ENCODE results near the gene SSBP4. TPM values are rescaled to one million over a fixed set of nuclear protein-coding genes. Genes with fewer than 3 reads are reported as not detected.
A peak's percentile ranks its signal among the peaks of the same experiment; 100 is the strongest.

The SSBP4 gene
- total RNA-seq, 4 donors from 2014 or later, result 40.5 to 75.6 (median 56.1) TPM

DNA sequence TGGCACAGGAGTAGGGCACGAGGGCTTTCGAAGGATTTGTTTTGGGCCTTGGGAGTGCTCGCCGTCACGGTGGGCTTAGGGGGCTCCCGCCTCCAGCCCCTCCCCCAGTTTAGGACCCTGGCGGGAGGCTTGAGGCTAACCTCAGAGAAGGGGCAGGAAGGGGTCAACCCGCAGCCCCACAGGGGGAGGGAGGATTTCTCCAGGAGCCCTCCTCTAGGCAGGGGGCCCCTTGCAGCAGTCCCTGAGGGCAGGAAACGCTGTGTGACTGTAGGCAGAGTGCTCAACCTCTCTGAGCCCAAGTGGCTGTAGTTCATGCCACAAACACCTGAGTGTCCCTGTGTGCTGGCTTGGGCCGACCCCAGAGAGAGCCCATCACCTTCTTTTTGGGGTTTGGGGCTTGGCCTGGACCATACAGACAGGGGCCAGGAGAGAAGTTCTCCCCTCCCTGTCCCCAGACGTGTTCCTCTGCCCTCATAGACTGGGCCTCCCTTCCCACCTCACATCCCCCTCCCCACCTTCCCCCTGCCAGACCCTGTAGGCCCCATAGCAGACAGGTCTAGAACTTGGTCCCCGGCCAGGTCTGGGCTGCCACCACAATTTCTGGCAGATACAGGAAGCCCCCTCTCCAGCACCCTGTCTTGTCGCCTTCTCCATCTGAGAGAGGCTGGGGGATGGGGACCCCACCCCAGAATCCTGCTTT, 10.7 kb downstream of the SSBP4 start:
- Histone ChIP-seq H3K27me3 (no peaks in the 10 kb centered on the region), H3K36me3 (no peaks in the 10 kb centered on the region), H3K27ac (peak overlapping the region in 1 of 3 donors; percentile 32), H3K9me3 (no peaks in the 10 kb centered on the region), H3K4me3 (replicated peaks in 1 of 3) (no peak overlapping the region), H3K4me1 (peaks cover 16 to 41% of the 10 kb centered on the region in 2 donors)
- intact Hi-C loops (cut with DNase I), result no loop called here
- DNase-seq, result no peak
- TF ChIP-seq, protein P1, sequence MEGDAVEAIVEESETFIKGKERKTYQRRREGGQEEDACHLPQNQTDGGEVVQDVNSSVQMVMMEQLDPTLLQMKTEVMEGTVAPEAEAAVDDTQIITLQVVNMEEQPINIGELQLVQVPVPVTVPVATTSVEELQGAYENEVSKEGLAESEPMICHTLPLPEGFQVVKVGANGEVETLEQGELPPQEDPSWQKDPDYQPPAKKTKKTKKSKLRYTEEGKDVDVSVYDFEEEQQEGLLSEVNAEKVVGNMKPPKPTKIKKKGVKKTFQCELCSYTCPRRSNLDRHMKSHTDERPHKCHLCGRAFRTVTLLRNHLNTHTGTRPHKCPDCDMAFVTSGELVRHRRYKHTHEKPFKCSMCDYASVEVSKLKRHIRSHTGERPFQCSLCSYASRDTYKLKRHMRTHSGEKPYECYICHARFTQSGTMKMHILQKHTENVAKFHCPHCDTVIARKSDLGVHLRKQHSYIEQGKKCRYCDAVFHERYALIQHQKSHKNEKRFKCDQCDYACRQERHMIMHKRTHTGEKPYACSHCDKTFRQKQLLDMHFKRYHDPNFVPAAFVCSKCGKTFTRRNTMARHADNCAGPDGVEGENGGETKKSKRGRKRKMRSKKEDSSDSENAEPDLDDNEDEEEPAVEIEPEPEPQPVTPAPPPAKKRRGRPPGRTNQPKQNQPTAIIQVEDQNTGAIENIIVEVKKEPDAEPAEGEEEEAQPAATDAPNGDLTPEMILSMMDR (IDR thresholded peaks at IDR 0.05), result no peak
- no peak for TF ChIP-seq POLR2A (IDR thresholded peaks at IDR 0.05)
- 72 to 79% methylated on average over 5 to 7 of the region's 13 CpGs for WGBS, 2 donors

DNA sequence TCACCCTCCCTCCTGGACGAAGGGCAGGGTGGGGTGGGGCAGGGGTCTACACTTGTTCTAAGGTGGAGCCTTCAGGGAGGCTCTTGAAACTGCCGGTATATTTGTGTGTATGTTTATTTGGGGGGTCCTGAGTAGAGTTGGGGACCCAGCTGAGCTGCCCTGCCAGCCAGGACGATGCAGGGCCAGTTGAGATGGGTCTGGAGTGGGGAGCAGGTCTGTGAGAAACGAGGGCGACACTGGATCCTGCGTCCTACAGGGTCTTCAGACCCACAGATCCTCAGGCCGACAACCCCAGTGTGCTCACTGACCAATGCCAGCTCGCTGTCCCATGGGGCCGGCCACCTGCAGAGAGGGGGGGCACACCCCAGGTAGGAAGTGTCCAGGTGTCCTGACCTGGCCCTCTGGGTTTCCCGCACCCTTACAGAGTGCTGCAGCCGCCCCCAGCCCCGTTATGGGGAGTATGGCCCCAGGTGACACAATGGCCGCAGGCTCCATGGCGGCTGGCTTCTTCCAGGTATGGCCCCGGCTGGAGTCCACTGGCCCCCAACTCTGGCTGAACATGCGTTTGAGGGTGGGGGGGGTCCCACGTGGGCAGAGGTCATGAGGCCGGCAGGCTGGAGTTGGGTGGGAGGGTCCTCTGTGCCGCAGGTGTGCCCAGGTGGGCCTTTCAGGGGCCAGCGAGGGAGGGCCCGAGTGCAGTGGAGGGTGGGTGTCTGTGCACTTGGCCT, 11.4 kb downstream of the SSBP4 start:
- TF ChIP-seq, protein P1 (IDR thresholded peaks at IDR 0.05), result no peak
- H3K9me3 ChIP-seq, result no peaks in the 10 kb centered on the region
- H3K27ac ChIP-seq, result no peak overlapping the region
- no peaks in the 10 kb centered on the region for H3K27me3 ChIP-seq
- no peak overlapping the region for H3K4me3 ChIP-seq (replicated peaks in 1 of 3)
- intact Hi-C loops (cut with DNase I), result no loop called here
- peaks cover 16 to 36% of the 10 kb centered on the region in 2 donors for H3K4me1 ChIP-seq
- no peaks in the 10 kb centered on the region for H3K36me3 ChIP-seq
- WGBS, 2 donors, result 84 to 94% methylated on average over 7 to 20 of the region's 21 CpGs
- no peak for DNase-seq

DNA sequence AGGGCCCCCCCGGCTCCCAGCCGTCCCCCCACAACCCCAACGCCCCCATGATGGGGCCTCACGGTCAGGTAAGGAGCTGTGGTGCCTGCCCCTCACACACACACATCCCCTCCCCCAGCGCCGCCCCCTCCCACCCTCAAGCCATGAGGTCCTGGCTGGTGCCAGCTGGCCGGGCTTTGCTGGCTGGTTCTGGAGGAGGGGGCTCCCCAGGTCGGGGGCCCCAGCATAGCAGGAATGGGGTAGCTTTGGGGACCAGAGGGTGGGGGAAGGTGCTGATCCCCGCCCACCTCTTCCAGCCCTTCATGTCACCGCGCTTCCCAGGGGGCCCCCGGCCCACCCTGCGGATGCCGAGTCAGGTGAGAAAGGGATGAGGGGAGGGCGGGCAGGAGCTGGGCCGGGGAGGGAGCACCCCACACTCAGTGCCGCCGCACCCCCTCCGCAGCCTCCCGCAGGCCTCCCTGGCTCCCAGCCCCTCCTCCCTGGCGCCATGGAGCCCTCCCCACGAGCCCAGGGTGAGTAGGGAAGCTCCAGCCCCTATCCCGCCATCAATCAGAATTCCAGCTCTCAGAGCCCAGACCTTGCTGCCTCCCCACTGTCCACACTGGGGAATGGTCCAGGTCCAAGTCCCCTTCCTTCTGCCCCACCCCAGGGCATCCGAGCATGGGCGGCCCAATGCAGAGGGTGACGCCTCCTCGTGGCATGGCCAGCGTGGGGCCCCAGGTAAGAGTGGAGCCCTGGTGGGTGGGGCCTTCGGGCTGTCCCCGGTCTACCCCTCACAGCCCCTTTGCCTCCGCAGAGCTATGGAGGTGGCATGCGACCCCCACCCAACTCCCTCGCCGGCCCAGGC, 12.4 kb downstream of the SSBP4 start:
- Histone ChIP-seq H3K4me1 (peaks cover 12 to 28% of the 10 kb centered on the region in 2 donors), H3K27ac (no peak overlapping the region), H3K36me3 (no peaks in the 10 kb centered on the region), H3K9me3 (no peaks in the 10 kb centered on the region), H3K4me3 (replicated peaks in 1 of 3) (no peak overlapping the region), H3K27me3 (no peaks in the 10 kb centered on the region)
- intact Hi-C loops (cut with DNase I), result no loop called here
- DNase-seq, result no peak
- TF ChIP-seq, protein P1 (IDR thresholded peaks at IDR 0.05), result no peak
- no peak for TF ChIP-seq POLR2A (IDR thresholded peaks at IDR 0.05)
- 79 to 82% methylated on average over 12 to 18 of the region's 34 CpGs for WGBS, 2 donors

DNA sequence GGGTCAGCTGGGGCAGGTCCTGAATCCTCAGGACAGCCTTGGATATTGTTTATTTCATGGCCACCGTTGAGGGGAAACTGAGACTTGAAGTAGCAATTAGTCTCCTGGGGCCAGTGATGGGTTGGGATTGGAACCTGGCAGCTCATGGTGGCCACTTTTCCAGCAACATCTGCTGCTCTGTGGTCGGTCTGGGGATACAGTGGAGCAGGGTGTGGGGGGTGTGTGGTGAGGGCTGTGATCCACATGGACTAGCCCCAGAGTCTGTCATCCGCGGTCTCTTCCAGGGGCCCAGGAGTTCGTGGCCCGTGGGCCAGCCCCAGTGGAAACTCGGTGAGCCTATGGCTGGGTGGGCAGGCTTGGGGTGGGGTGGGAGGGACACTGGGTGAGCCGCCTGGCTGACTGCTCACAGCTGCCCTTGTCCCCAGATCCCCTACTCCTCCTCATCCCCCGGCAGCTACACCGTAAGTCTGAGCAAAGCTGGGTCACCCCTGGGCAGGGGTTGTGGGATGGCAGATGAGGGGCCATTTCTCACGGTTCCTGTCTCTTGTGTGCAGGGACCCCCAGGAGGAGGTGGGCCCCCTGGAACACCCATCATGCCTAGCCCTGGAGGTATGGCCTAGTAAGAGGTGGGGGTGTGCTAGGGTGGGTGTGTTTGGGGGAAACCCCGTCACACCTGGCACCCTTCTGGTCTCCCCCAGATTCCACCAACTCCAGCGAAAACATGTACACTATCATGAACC, 13.2 kb downstream of the SSBP4 start:
- WGBS, 2 donors, result 63 to 100% methylated on average over 1 to 2 of the region's 13 CpGs
- Histone ChIP-seq H3K4me3 (replicated peaks in 1 of 3) (peak overlapping the region in 1 of 3 donors; percentile 34), H3K27me3 (no peaks in the 10 kb centered on the region), H3K9me3 (no peaks in the 10 kb centered on the region), H3K36me3 (no peaks in the 10 kb centered on the region), H3K4me1 (peaks cover 15 to 31% of the 10 kb centered on the region in 2 donors), H3K27ac (no peak overlapping the region)
- DNase-seq, result no peak
- TF ChIP-seq POLR2A (IDR thresholded peaks at IDR 0.05), result no peak
- TF ChIP-seq, protein P1 (IDR thresholded peaks at IDR 0.05), result no peak
- intact Hi-C loops (cut with DNase I), result no loop called here
